ENCODE results near the gene MS4A18. TPM values are rescaled to one million over a fixed set of nuclear protein-coding genes. Genes with fewer than 3 reads are reported as not detected.
A peak's percentile ranks its signal among the peaks of the same experiment; 100 is the strongest.

MS4A18 gene
- total RNA-seq, 1 experiment from 2014 or later = not detected

GRCh38 chr11:60782393-60783140, 58.0 kb downstream of the MS4A18 start:
- H3K4me3 ChIP-seq = no peak overlapping the region
- H3K36me3 ChIP-seq = no peaks in the 10 kb centered on the region
- H3K4me1 ChIP-seq = peaks cover 2% of the 10 kb centered on the region; the same call in 1 of the 2 replicates
- DNase-seq = no peak
- no peaks in the 10 kb centered on the region for H3K9me3 ChIP-seq (replicated peaks)
- no peaks in the 10 kb centered on the region for H3K27me3 ChIP-seq
- no peak overlapping the region for H3K27ac ChIP-seq

DNA sequence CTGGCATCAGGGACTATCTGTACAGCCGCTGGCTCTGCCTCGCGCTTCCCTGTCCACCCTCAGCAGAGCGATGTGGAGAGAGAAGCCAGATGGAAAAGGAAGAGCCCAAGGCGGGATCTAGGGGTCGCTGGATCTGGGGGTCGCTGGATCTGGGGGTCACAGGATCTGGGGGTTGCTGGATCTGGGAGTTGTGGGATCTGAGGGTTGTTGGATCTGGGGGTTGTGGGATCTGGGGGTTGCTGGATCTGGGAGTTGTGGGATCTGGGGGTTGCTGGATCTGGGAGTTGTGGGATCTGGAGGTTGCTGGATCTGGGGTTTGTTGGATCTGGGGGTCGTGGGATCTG, 58.6 kb downstream of the MS4A18 start:
- no peaks in the 10 kb centered on the region for H3K9me3 ChIP-seq (replicated peaks)
- no peaks in the 10 kb centered on the region for H3K4me1 ChIP-seq
- H3K27me3 ChIP-seq = no peaks in the 10 kb centered on the region
- no peaks in the 10 kb centered on the region for H3K36me3 ChIP-seq
- H3K27ac ChIP-seq = no peak overlapping the region
- DNase-seq = no peak
- H3K4me3 ChIP-seq = no peak overlapping the region

DNA sequence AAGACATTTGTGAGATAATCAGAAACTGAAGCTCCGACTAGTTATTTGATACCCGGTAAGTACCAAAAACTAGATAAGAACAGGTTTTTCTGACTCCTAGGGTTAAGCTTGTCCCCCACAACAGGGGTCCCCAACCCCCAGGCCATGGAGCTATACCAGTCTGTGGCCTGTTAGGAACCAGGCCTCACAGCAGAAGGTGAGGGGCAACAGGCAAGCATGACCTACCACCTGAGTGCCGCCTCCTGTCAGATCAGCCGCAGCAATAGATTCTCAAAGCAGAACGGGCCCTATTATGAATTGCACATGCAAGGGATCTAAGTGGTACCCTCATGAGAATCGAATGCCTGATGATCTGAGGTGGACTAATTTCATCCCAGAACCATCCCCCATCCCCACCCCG, 59.4 kb downstream of the MS4A18 start:
- no peak for DNase-seq
- H3K27me3 ChIP-seq = no peaks in the 10 kb centered on the region
- no peak overlapping the region for H3K27ac ChIP-seq
- H3K36me3 ChIP-seq = no peaks in the 10 kb centered on the region
- no peaks in the 10 kb centered on the region for H3K9me3 ChIP-seq (replicated peaks)
- no peaks in the 10 kb centered on the region for H3K4me1 ChIP-seq
- H3K4me3 ChIP-seq = no peak overlapping the region

- no peaks in the 10 kb centered on the region for H3K36me3 ChIP-seq
- no peaks in the 10 kb centered on the region for H3K9me3 ChIP-seq (replicated peaks)
- H3K4me3 ChIP-seq = no peak within 1 kb of the TSS
- no peak within 1 kb of the TSS for H3K27ac ChIP-seq
- no peaks in the 10 kb centered on the region for H3K27me3 ChIP-seq
- DNase-seq = no peak
- no peaks in the 10 kb centered on the region for H3K4me1 ChIP-seq
Observed at GRCh38 chr11:60785136-60785535, 60.6 kb downstream of the MS4A18 start, which contains the start of gene MS4A10. Gene MS4A10 (plus strand): TSS chr11:60785333. CDS start chr11:60790336, 5,003 bp downstream.

GRCh38 chr11:60785806-60786361, 61.4 kb downstream of the MS4A18 start:
- Histone ChIP-seq H3K9me3 (replicated peaks) (no peaks in the 10 kb centered on the region), H3K27ac (no peak overlapping the region), H3K4me1 (no peaks in the 10 kb centered on the region), H3K4me3 (no peak overlapping the region), H3K27me3 (no peaks in the 10 kb centered on the region), H3K36me3 (no peaks in the 10 kb centered on the region)
- DNase-seq = no peak

DNA sequence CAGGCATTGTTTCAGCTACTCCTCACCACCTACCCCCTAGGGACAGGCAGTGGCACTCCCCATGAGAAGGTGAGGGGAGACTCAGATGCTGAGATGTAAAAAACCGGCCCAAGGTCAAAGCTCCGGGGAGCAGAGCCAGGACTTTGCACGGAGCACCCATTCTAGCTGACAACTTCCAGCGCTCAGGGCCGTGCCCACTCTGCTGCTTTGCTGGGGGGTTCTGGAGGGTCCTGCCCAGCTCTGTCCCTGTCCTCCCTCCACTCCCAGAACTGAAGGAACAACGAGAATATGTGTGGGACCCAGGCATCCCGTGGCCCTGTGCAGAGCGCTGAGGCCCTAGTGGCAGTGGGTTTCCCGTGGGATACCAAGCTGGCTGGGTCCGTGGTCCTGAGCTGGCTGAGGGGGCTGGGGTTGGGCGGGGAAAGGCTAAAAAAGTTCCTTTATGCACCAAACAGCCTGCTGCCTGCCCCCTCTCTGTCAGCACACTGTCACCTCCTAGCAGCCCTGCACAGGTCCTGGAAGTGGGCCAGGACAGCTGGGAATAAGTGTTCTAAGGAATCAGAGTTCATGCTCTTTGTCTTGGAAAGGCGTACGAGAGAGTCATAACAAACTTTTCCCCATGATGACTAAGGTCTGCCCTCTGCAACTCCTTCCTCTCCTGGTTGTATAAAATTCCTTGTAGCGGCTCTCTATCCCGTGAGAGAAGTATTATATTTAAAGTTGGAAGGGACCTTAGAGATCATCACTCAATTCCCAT, 62.5 kb downstream of the MS4A18 start:
- no peaks in the 10 kb centered on the region for H3K9me3 ChIP-seq (replicated peaks)
- no peaks in the 10 kb centered on the region for H3K4me1 ChIP-seq
- H3K27ac ChIP-seq = no peak overlapping the region
- DNase-seq = peak; percentile 49 to 66
- no peaks in the 10 kb centered on the region for H3K36me3 ChIP-seq
- no peak overlapping the region for H3K4me3 ChIP-seq
- no peaks in the 10 kb centered on the region for H3K27me3 ChIP-seq

DNA sequence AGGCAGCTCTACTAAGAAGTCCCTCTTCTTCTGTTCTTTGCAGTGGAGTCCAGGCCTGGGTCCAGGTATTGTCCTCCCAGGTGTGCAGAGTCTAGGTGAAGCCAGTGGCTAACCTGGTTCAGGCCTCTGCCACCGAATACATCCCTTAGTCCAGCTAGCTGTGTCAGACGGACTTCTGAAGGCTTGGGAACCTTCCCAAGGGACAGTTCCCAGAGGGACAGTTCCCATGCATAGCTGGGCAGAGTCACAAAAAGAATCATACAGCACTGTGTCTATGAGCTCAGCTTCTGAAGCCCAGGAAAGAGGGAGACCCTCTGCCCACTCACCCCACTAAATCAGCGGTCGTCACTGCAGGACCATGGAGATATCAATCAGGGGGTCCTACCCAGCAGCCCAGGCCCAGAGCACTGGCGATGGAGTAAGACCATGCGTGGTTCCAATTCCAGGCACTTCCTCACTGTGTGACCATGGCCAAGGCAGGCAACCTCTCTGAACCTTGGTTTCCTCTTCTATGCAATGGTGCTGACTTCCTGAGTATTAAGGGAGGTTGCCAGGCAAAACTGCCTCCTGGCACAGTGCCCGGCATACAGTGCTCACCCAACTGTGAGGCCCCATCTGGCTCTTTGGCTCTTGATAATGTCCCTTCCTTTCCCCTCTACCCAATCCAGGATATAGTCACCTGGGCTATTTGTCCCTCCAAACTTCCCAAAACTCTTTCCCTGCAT, 64.0 kb downstream of the MS4A18 start:
- H3K9me3 ChIP-seq (replicated peaks) = no peaks in the 10 kb centered on the region
- H3K27me3 ChIP-seq = no peaks in the 10 kb centered on the region
- no peak for DNase-seq
- no peak overlapping the region for H3K4me3 ChIP-seq
- H3K27ac ChIP-seq = no peak overlapping the region
- H3K4me1 ChIP-seq = no peaks in the 10 kb centered on the region
- H3K36me3 ChIP-seq = no peaks in the 10 kb centered on the region

- no peaks in the 10 kb centered on the region for H3K9me3 ChIP-seq (replicated peaks)
- H3K27me3 ChIP-seq = no peaks in the 10 kb centered on the region
- H3K4me3 ChIP-seq = no peak overlapping the region
- no peak for DNase-seq
- no peaks in the 10 kb centered on the region for H3K36me3 ChIP-seq
- no peaks in the 10 kb centered on the region for H3K4me1 ChIP-seq
- H3K27ac ChIP-seq = no peak overlapping the region
Observed at GRCh38 chr11:60790726-60791125, 66.2 kb downstream of the MS4A18 start.

- Histone ChIP-seq H3K27me3 (no peaks in the 10 kb centered on the region), H3K27ac (no peak overlapping the region), H3K36me3 (no peaks in the 10 kb centered on the region), H3K4me1 (no peaks in the 10 kb centered on the region), H3K4me3 (no peak overlapping the region), H3K9me3 (replicated peaks) (no peaks in the 10 kb centered on the region)
- DNase-seq = no peak
Observed at GRCh38 chr11:60791153-60791933, 66.8 kb downstream of the MS4A18 start.

GRCh38 chr11:60792521-60792920, 68.0 kb downstream of the MS4A18 start:
- Histone ChIP-seq H3K9me3 (replicated peaks) (no peaks in the 10 kb centered on the region), H3K4me1 (no peaks in the 10 kb centered on the region), H3K27ac (no peak overlapping the region), H3K4me3 (no peak overlapping the region), H3K36me3 (no peaks in the 10 kb centered on the region), H3K27me3 (no peaks in the 10 kb centered on the region)
- DNase-seq = no peak

Other genes with a start within 250 kb of the MS4A18 start
- gene MS4A12, start 231.9 kb upstream of the MS4A18 start, total RNA-seq (2014; rRNA removed; shearing (Covaris generic)) = not detected in 2 replicates
- not detected in 2 replicates for gene MS4A13, start 209.3 kb upstream of the MS4A18 start, total RNA-seq (2014; rRNA removed; shearing (Covaris generic))
- not detected in 2 replicates for gene MS4A8, start 25.1 kb upstream of the MS4A18 start, total RNA-seq (2014; rRNA removed; shearing (Covaris generic))
- gene MS4A15, start 32.1 kb downstream of the MS4A18 start, total RNA-seq (2014; rRNA removed; shearing (Covaris generic)) = not detected in 2 replicates
- not detected in 2 replicates for gene MS4A10, start 60.6 kb downstream of the MS4A18 start, total RNA-seq (2014; rRNA removed; shearing (Covaris generic))
- gene CCDC86, start 117.4 kb downstream of the MS4A18 start, total RNA-seq (2014; rRNA removed; shearing (Covaris generic)) = 21.9 and 24.9 TPM in 2 replicates
- not detected in 2 replicates for gene PTGDR2, start 131.2 kb downstream of the MS4A18 start, total RNA-seq (2014; rRNA removed; shearing (Covaris generic))
- not detected in 2 replicates for gene ZP1, start 142.8 kb downstream of the MS4A18 start, total RNA-seq (2014; rRNA removed; shearing (Covaris generic))
- 84.7 and 92.9 TPM in 2 replicates for gene PRPF19, start 181.9 kb downstream of the MS4A18 start, total RNA-seq (2014; rRNA removed; shearing (Covaris generic))
- gene TMEM109, start 189.4 kb downstream of the MS4A18 start, total RNA-seq (2014; rRNA removed; shearing (Covaris generic)) = 85.4 and 96.9 TPM in 2 replicates
- gene TMEM132A, start 199.7 kb downstream of the MS4A18 start, total RNA-seq (2014; rRNA removed; shearing (Covaris generic)) = 46.3 and 57.7 TPM in 2 replicates
- gene SLC15A3, start 227.5 kb downstream of the MS4A18 start, total RNA-seq (2014; rRNA removed; shearing (Covaris generic)) = 1.0 and 1.6 TPM in 2 replicates
- not detected in 2 replicates for gene CD6, start 247.0 kb downstream of the MS4A18 start, total RNA-seq (2014; rRNA removed; shearing (Covaris generic))

All from SJCRH30 (cell line).